Measurements from ENCODE around the gene POU6F2.

GRCh38 chr7:39324139-39324760 is 346.5 kb downstream of the POU6F2 start:
- TF ChIP-seq CTCF (IDR thresholded peaks at IDR 0.05; ENCODE audit: low read depth, low read length, poor library complexity, severe bottlenecking), result no peak
- TF ChIP-seq EZH2phosphoT487 (IDR thresholded peaks at IDR 0.05; ENCODE audit: borderline replicate concordance, low read length), result no peak

Measured in DOHH2 (cell line).